ENCODE results near the gene PCP4. TPM values are rescaled to one million over a fixed set of nuclear protein-coding genes. Genes with fewer than 3 reads are reported as not detected.

Gene PCP4
- polyA plus RNA-seq (2012; ENCODE audit: missing spikeins), result not detected

DNA sequence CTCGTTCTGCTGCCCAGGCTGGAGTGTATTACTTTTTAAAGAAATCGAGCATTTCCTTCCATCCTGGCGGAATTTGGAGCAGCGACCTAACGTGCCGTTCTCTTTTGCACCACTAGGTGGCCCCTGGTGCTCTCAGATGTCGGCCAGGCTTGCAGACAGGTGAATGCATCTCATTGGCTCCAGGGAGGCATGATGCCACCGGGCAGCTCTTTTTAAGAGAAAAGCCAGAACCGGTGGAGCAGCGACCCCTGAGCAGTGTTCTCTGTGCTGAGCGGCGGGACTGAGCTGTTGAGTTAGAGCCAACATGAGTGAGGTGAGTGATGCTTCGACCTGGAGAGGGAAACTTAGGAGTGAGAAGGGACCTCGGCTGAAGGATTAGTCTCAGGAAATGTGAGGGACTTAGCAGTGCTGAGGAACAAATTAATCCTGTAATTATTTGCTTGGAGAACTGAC lies at the start of gene PCP4:
PCP4 (plus strand) TSS at position 241 of the 453 bp plus-strand sequence; CDS start at position 305, 64 bp downstream.
- FAIRE-seq (no peak), DNase-seq (ENCODE audit: insufficient read length) (no peak)
- no peak for TF ChIP-seq POLR2AphosphoS5 (IDR thresholded peaks at IDR 0.05; ENCODE audit: low read depth, low read length)
- TF ChIP-seq TAF1 (IDR thresholded peaks at IDR 0.05; ENCODE audit: borderline replicate concordance, low read depth, low read length), result no peak
- TF ChIP-seq POLR2A (IDR thresholded peaks at IDR 0.05; ENCODE audit: low read depth, low read length), result no peak

DNA sequence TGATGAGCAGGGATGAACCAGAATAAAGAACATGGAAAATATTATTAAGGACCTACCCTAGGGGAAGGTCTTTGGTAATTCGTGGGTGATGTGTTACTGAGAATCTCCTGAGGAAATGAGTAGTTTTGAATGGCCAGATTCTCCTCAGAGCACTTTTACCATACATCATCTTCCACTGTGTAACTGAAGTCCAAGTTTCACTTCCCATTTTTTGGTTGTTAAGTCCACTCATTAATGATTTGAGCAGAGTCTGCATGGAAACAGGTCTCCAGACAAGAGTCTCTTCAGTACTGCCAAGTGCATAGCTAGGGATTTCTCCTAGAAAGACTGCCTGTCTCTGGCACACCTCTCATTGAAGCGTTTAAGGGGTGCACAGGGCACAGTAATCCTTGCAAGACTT lies 48.7 kb upstream of the PCP4 start:
- DNase-seq (ENCODE audit: insufficient read length) (no peak), FAIRE-seq (no peak)
- TF ChIP-seq TAF1 (IDR thresholded peaks at IDR 0.05; ENCODE audit: borderline replicate concordance, low read depth, low read length) (no peak), POLR2A (IDR thresholded peaks at IDR 0.05; ENCODE audit: low read depth, low read length) (no peak), POLR2AphosphoS5 (IDR thresholded peaks at IDR 0.05; ENCODE audit: low read depth, low read length) (no peak)

DNA sequence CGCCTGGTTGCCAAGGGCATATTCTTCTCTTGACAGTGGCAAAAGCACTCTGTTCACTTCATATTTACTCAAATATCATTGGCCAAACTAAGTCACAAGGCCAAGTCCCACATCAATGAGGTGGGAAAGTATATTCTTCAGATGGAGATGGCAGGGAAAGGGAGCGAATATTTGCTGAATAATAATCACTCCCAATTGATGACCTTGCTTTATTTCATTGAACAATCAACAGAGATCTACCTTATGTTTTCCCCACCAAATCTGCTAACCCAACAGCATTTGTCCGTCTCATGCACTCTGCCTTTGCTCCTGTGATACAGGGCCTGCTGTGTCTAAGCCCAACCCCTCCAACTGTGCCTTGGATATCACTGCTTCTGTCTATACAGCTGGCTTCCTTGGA lies 45.2 kb upstream of the PCP4 start:
- TF ChIP-seq TAF1 (IDR thresholded peaks at IDR 0.05; ENCODE audit: borderline replicate concordance, low read depth, low read length) (no peak), POLR2A (IDR thresholded peaks at IDR 0.05; ENCODE audit: low read depth, low read length) (no peak), POLR2AphosphoS5 (IDR thresholded peaks at IDR 0.05; ENCODE audit: low read depth, low read length) (no peak)
- FAIRE-seq (no peak), DNase-seq (ENCODE audit: insufficient read length) (no peak)

DNA sequence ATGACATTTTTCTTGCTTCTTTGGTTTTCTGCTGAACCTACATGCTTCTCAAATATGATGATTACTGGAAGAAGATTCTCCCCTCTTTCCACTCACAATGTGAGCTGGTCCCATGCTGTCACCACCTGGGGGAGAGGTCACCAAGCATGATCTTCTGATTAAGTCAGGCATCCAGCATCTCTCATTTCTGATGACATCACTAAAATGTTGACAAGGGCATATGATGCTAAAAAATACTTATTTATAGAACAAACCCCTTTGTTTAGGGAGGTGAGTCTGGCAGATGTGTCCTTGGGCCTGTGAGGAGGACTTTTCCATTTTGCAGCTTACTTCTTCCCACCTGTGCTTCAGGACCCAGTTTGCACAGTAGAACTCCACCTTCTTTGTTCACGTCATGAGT lies 42.0 kb upstream of the PCP4 start:
- no peak for TF ChIP-seq TAF1 (IDR thresholded peaks at IDR 0.05; ENCODE audit: borderline replicate concordance, low read depth, low read length)
- TF ChIP-seq POLR2AphosphoS5 (IDR thresholded peaks at IDR 0.05; ENCODE audit: low read depth, low read length), result no peak
- TF ChIP-seq POLR2A (IDR thresholded peaks at IDR 0.05; ENCODE audit: low read depth, low read length), result no peak
- DNase-seq (ENCODE audit: insufficient read length), result no peak
- FAIRE-seq, result no peak

DNA sequence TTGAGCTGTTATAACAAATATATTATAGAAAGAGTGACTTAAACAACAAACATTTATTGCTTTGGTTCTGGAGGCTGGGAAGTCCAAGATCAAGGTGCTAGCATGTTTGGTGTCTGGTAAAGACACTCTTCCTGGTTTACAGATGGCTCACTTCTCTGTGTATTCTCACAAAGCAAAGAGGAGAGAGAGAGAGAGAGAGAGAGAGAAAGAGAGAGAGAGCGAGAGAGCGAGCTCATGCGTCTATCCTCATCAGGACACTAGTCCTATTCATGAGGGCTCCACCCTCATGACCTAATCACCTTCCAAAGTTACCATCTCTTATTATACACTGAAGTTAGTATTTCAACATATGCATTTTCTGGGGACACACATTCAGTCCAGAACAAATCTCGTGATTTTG lies 32.7 kb upstream of the PCP4 start:
- FAIRE-seq (no peak), DNase-seq (ENCODE audit: insufficient read length) (no peak)
- no peak for TF ChIP-seq TAF1 (IDR thresholded peaks at IDR 0.05; ENCODE audit: borderline replicate concordance, low read depth, low read length)
- no peak for TF ChIP-seq POLR2A (IDR thresholded peaks at IDR 0.05; ENCODE audit: low read depth, low read length)
- TF ChIP-seq POLR2AphosphoS5 (IDR thresholded peaks at IDR 0.05; ENCODE audit: low read depth, low read length), result no peak

DNA sequence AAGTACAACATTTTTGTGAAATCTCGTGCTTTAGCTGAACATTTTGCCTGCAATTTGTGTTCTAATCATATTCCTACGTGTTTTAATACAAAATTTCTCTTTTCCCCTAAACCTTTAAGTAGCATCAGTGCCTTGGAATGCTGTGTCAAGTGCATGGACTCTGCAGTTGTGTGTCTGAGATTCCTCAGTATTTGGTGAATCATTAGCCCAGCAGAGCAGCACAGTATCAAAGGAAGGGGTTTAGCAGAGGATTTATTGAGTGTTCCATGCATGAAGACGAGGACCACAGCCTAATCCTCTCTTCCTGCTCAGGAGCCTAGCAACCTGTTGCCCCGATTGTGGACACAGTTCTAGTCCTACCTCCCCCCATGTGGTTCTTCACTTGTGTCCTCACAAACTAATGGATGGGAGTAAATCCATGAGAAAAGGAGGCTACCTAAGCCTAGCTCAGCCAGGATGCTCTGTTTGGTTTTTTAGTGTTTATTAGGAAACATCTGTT lies 29.3 kb upstream of the PCP4 start:
- FAIRE-seq, result no peak
- DNase-seq (ENCODE audit: insufficient read length), result no peak
- no peak for TF ChIP-seq TAF1 (IDR thresholded peaks at IDR 0.05; ENCODE audit: borderline replicate concordance, low read depth, low read length)
- TF ChIP-seq POLR2AphosphoS5 (IDR thresholded peaks at IDR 0.05; ENCODE audit: low read depth, low read length), result no peak
- TF ChIP-seq POLR2A (IDR thresholded peaks at IDR 0.05; ENCODE audit: low read depth, low read length), result no peak

DNA sequence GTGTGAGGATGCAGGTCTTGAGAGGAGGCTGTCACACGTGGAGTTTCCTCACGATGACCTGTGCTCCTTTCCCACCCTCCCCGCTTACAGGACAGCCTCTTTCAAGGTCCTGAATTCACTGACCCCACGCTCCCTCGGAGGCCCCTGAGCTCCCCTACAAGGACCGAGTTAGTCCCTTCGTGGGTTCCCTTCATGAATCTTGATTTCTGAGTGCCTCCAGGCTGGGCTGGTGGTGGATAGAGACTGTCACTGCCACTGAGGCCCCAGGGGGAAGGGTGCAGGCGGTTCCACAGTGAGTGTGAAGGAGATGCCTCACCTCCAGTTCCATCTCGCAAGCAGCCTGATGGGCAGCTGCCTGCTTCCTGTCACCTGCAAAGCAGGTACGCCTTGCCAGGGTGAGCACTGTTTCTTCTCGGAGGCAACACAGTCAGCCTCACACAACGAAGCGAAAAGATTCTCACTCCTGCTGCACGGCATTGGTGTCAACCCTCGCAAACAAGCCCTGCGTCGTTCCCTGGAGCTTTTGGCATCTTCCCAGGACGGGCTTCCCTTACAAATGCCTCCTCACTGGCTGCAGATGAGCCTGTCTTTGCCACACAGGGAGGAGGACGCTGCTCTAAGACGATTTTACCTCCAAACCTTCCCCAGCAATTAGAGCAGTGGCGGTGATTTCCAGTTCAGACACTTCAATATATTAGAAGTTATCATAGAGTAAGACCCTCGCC lies 26.7 kb upstream of the PCP4 start:
- FAIRE-seq, result no peak
- TF ChIP-seq POLR2A (IDR thresholded peaks at IDR 0.05; ENCODE audit: low read depth, low read length), result no peak
- no peak for DNase-seq (ENCODE audit: insufficient read length)

DNA sequence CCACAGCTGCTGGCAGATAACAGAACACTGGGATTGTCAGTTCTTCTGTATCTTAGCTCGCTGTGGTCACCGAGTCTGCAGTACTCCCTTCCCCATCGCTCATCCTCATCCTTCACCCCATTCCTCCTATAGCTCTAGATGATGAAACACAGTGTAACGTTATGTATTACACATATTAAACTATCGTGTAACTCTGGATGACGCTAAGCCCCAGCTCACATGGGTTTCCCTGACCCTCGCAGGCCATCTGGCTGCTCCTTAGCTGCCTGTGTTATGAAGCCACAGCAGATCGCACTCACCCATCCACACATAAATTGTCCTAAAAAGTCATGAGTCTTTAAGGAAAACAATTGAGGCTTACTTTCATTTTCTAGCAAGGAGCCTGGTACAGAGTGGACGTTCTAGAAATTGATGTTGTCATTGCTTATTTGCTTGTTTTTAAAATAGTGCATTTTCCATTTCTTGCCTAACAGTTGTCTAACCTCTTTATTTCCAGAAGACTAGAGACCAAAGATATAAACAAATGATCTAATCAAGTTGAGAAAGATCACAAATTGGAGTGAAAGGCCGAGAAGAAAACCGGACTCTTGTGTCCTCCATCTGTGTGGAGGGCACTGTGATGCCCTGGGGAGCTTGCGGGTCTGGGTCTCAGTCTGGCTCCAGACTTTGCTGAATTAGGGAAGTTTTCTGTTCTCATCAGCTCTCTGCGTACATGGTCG lies 24.3 kb upstream of the PCP4 start:
- no peak for DNase-seq (ENCODE audit: insufficient read length)
- TF ChIP-seq POLR2AphosphoS5 (IDR thresholded peaks at IDR 0.05; ENCODE audit: low read depth, low read length) (no peak), POLR2A (IDR thresholded peaks at IDR 0.05; ENCODE audit: low read depth, low read length) (no peak), TAF1 (IDR thresholded peaks at IDR 0.05; ENCODE audit: borderline replicate concordance, low read depth, low read length) (no peak)
- no peak for FAIRE-seq

DNA sequence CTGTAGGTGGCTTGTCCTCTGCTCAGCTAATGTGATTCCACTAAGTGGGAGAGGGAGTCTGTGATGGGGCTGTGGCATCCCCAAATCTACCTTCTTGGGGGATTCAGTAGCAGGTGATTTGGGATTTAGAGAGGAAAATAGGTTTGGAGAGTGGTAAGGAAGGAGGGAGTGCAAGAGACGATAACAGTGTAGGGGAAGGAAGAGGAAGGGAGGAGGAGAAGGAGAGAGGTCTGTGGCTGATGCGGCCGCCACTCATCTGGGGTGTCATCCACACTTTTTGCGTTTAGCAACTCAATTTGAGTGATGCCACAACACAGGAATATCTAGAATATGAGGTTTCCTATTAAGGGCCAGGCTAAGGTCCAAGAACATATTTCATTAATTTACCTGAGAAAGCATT lies 23.8 kb upstream of the PCP4 start:
- DNase-seq (ENCODE audit: insufficient read length) (no peak), FAIRE-seq (no peak)
- TF ChIP-seq POLR2AphosphoS5 (IDR thresholded peaks at IDR 0.05; ENCODE audit: low read depth, low read length) (no peak), POLR2A (IDR thresholded peaks at IDR 0.05; ENCODE audit: low read depth, low read length) (no peak), TAF1 (IDR thresholded peaks at IDR 0.05; ENCODE audit: borderline replicate concordance, low read depth, low read length) (no peak)

DNA sequence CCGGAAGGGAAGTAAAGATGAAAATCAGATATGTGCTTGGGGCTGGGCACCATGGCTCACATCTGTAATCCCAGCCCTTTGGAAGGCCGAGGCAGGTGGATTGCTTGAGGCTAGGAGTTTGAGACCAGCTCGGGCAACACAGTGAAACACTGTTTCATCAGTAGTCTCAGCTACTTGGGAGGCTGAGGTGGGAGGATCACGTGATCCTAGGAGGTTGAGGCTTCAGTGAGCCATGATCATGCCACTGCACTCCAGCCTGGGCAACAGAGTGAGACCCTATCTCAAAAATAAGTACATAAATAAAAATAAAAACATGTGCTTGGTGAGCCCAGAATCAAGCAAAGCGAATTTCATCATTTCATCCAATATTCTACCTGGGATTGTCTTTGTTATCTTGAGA lies 23.3 kb upstream of the PCP4 start:
- FAIRE-seq (no peak), DNase-seq (ENCODE audit: insufficient read length) (no peak)
- no peak for TF ChIP-seq TAF1 (IDR thresholded peaks at IDR 0.05; ENCODE audit: borderline replicate concordance, low read depth, low read length)
- no peak for TF ChIP-seq POLR2A (IDR thresholded peaks at IDR 0.05; ENCODE audit: low read depth, low read length)
- TF ChIP-seq POLR2AphosphoS5 (IDR thresholded peaks at IDR 0.05; ENCODE audit: low read depth, low read length), result no peak

DNA sequence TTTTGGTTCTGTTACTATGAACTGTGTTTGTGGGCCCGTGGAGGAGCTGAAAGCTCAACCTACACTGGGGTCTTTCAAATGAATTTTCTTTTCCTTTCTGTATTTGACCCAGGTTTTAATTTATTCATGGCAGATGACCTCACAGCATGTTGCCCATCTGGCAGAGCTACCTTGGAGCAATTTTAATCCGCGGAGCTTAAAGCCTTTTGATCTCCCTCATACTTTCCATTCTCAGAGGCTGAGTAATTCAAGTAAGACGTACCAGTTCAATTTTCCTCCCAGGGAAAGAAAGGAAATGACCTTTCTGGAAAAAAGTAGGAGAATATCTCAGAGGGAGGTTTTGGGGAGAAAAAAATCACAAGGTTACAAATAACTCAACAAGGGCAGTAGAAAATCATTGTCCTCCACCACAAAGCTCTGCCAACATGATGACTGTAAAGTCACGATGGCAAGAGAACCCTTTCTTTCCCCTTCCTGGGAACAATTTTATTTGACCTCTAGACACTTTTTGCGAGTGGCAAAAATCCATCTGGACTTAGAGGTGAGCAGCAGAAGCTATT lies 21.6 kb upstream of the PCP4 start:
- DNase-seq (ENCODE audit: insufficient read length) (no peak), FAIRE-seq (no peak)
- no peak for TF ChIP-seq POLR2A (IDR thresholded peaks at IDR 0.05; ENCODE audit: low read depth, low read length)
- TF ChIP-seq POLR2AphosphoS5 (IDR thresholded peaks at IDR 0.05; ENCODE audit: low read depth, low read length), result no peak
- TF ChIP-seq TAF1 (IDR thresholded peaks at IDR 0.05; ENCODE audit: borderline replicate concordance, low read depth, low read length), result no peak

Data from GM12892 (cell line).